ENCODE results near the gene SCYL1. TPM values are rescaled to one million over a fixed set of nuclear protein-coding genes. Genes with fewer than 3 reads are reported as not detected.
A peak's percentile ranks its signal among the peaks of the same experiment; 100 is the strongest.
"Not testable (repeated sequence)": the region's sequence is repeated elsewhere in the genome, so short reads cannot be mapped to it uniquely, and the experiment has no call there.

The SCYL1 gene
- total RNA-seq, 6 donors from 2014 or later = 64.0 to 120 (median 88.8) TPM

- no peaks in the 10 kb centered on the region for H3K9me3 ChIP-seq
- H3K27ac ChIP-seq = no peak overlapping the region
- H3K4me1 ChIP-seq = peaks cover 36 to 59% (median 46%) of the 10 kb centered on the region in 4 donors
- no peaks in the 10 kb centered on the region for H3K36me3 ChIP-seq
- ATAC-seq (ENCODE audit: low FRiP score in 2 of 2) (no peak), DNase-seq (no peak)
- TF ChIP-seq POLR2AphosphoS5 (IDR thresholded peaks at IDR 0.05) (no peak), POLR2A (IDR thresholded peaks at IDR 0.05) (no peak), CTCF (IDR thresholded peaks at IDR 0.05) (no peak), EP300 (IDR thresholded peaks at IDR 0.05) (no peak)
- H3K27me3 ChIP-seq = no peaks in the 10 kb centered on the region
- H3K4me3 ChIP-seq = no peak overlapping the region
- WGBS, 2 donors = 91 to 98% methylated on average over 4 of the region's 4 CpGs
These were observed 38.7 kb downstream of the SCYL1 start for GRCh38 chr11:65563601-65564000.

- Histone ChIP-seq H3K27ac (peak overlapping the region; percentile 10 to 73 (median 48)), H3K4me1 (peaks cover 30 to 56% (median 43%) of the 10 kb centered on the region in 4 donors)
- 80 to 84% methylated on average over 11 to 12 of the region's 12 CpGs for WGBS, 2 donors
- H3K4me3 ChIP-seq; ATAC-seq (ENCODE audit: low FRiP score in 2 of 2); H3K36me3 ChIP-seq; DNase-seq; H3K9me3 ChIP-seq; H3K27me3 ChIP-seq: not testable (repeated sequence)
These were observed 40.1 kb downstream of the SCYL1 start for GRCh38 chr11:65564879-65565559.

- Histone ChIP-seq H3K4me3 (no peak overlapping the region), H3K27ac (peak overlapping the region; percentile 10 to 73 (median 61)), H3K36me3 (no peaks in the 10 kb centered on the region), H3K9me3 (no peaks in the 10 kb centered on the region), H3K4me1 (peaks cover 24 to 51% (median 41%) of the 10 kb centered on the region in 4 donors), H3K27me3 (no peaks in the 10 kb centered on the region)
- DNase-seq (peak in 1 of 2 donors; percentile 71), ATAC-seq (ENCODE audit: low FRiP score in 2 of 2) (no peak)
- WGBS, 2 donors = 64 to 78% methylated on average over 6 to 7 of the region's 7 CpGs
- TF ChIP-seq EP300 (IDR thresholded peaks at IDR 0.05) = no peak
- no peak for TF ChIP-seq CTCF (IDR thresholded peaks at IDR 0.05)
- no peak for TF ChIP-seq POLR2A (IDR thresholded peaks at IDR 0.05)
- TF ChIP-seq POLR2AphosphoS5 (IDR thresholded peaks at IDR 0.05) = no peak
These were observed 41.0 kb downstream of the SCYL1 start for GRCh38 chr11:65565624-65566453.

GRCh38 chr11:65569164-65569972, 44.5 kb downstream of the SCYL1 start:
- WGBS, 2 donors = 6 to 7% methylated on average over 24 to 27 of the region's 28 CpGs
- ATAC-seq (ENCODE audit: low FRiP score in 2 of 2) (peak; percentile 30 to 49), DNase-seq (peak in 1 of 2 donors; percentile 87)
- H3K9me3 ChIP-seq = no peaks in the 10 kb centered on the region
- peaks cover 46 to 76% (median 64%) of the 10 kb centered on the region in 4 donors for H3K4me1 ChIP-seq
- H3K27ac ChIP-seq = peak overlapping the region; percentile 91 to 98 (median 94)
- H3K27me3 ChIP-seq = no peaks in the 10 kb centered on the region
- TF ChIP-seq POLR2A (IDR thresholded peaks at IDR 0.05) = peak in 2 of 4 donors; percentile 31 to 57
- no peak for TF ChIP-seq POLR2AphosphoS5 (IDR thresholded peaks at IDR 0.05)
- H3K4me3 ChIP-seq = peak overlapping the region; percentile 11 to 89 (median 82)
- peaks cover 0 to 6% (median 0%) of the 10 kb centered on the region in 4 donors for H3K36me3 ChIP-seq

- peak; percentile 96 to 99 for TF ChIP-seq POLR2AphosphoS5 (IDR thresholded peaks at IDR 0.05)
- peak in 2 of 4 donors; percentile 73 to 87 for TF ChIP-seq EP300 (IDR thresholded peaks at IDR 0.05)
- TF ChIP-seq POLR2A (IDR thresholded peaks at IDR 0.05) = peak in 3 of 4 donors; percentile 44 to 86 (median 52)
- TF ChIP-seq CTCF (IDR thresholded peaks at IDR 0.05) = peak in 5 of 6 experiments; percentile 40 to 85 (median 71)
- H3K27ac ChIP-seq = peak within 1 kb of the TSS; percentile 92 to 98 (median 94)
- H3K9me3 ChIP-seq = no peaks in the 10 kb centered on the region
- H3K36me3 ChIP-seq = peaks cover 0 to 6% (median 0%) of the 10 kb centered on the region in 4 donors
- peak; percentile 98 to 99 for DNase-seq
- H3K4me3 ChIP-seq = peak within 1 kb of the TSS; percentile 77 to 93 (median 88)
- peaks cover 52 to 78% (median 67%) of the 10 kb centered on the region in 4 donors for H3K4me1 ChIP-seq
- no peaks in the 10 kb centered on the region for H3K27me3 ChIP-seq
- peak; percentile 91 to 96 for ATAC-seq (ENCODE audit: low FRiP score in 2 of 2)
- 0 to 2% methylated on average over 8 to 77 of the region's 89 CpGs for WGBS, 2 donors
These were observed 45.4 kb downstream of the SCYL1 start, which contains the start of gene ZNRD2 for GRCh38 chr11:65569973-65570918. Gene ZNRD2 (plus strand): TSS chr11:65570477. CDS start chr11:65570492, 15 bp downstream.
